ENCODE measurements around the gene LRRN4CL. TPM values are rescaled to one million over a fixed set of nuclear protein-coding genes. Genes with fewer than 3 reads are reported as not detected.

The LRRN4CL gene
- total and polyA plus RNA-seq, 9 of the 15 experiments (the other 6 are each of a cell fraction or from before 2014, with no cell fraction given), result 0.03 to 0.11 (median 0.05) TPM; not detected in 4

GRCh38 chr11:62687508-62688396 lies 1.6 kb downstream of the LRRN4CL start:
- Histone ChIP-seq H3K79me2 (ENCODE audit: control insufficient read depth, insufficient read depth, low read length) (no peaks in the 10 kb centered on the region), H3K9me3 (replicated peaks; ENCODE audit: control insufficient read depth, insufficient read depth, low read depth, low read length) (no peaks in the 10 kb centered on the region), H2AFZ (ENCODE audit: low read depth, low read length) (no peak overlapping the region), H3K9me1 (ENCODE audit: control insufficient read depth, insufficient read depth, low read length) (no peaks in the 10 kb centered on the region), H3K9ac (ENCODE audit: insufficient read depth in 1 of 2, low read depth in 2 of 2, low read length in 2 of 2) (peak overlapping the region in 1 of 2 experiments; percentile 72; a peak in 2 of 4 replicates), H4K20me1 (replicated peaks; ENCODE audit: control insufficient read depth, insufficient read depth, low read length) (no peaks in the 10 kb centered on the region), H3K4me3 (no peak overlapping the region), H3K4me2 (ENCODE audit: insufficient read depth, low read length) (no peak overlapping the region), H3K4me1 (replicated peaks in 1 of 2; ENCODE audit: control insufficient read depth in 2 of 2, insufficient read depth in 2 of 2, low read length in 2 of 2) (peaks cover under 1 to 16% of the 10 kb centered on the region in 2 experiments; a peak in 3 of 5 replicates), H3K36me3 (ENCODE audit: control insufficient read depth, insufficient read depth, low read length) (peaks cover 25% of the 10 kb centered on the region; the same call in 2 of the 3 replicates), H3K27ac (ENCODE audit: extremely low read depth, low read depth, low read length) (no peak overlapping the region), H3K27me3 (ENCODE audit: control insufficient read depth in 2 of 2, insufficient read depth in 2 of 2, low read length in 2 of 2) (no peaks in the 10 kb centered on the region)
- DNase-seq (ENCODE audit: extremely low read depth in 1 of 4, low spot score in 3 of 4) (no peak), FAIRE-seq (no peak), ATAC-seq (no peak; the same call in 2 of the 3 replicates)
- intact Hi-C loops (cut with micrococcal nuclease) (no loop called here), in situ Hi-C loops (cut with MboI) (no loop called here)
- BruUV-seq (replicated peaks), result no TSS peak
- ChIA-PET CTCF (ENCODE audit: low intra/inter-chr PET ratio) (no interaction called here), POLR2A (interaction anchor here (0.7 to 1.9 kb wide), 3 partner anchors 7 to 16 kb away, joined by 3 to 11 read pairs (median 3); partner anchors contain the start of gene UQCC3)
- WGBS (ENCODE audit: insufficient coverage, low coverage, missing lambda C conversion rate), result 86% methylated on average over 30 of the region's 74 CpGs
- no peak for TF ChIP-seq PTRF (tag; IDR thresholded peaks at IDR 0.05)
- TF ChIP-seq IFI16 (CRISPR knock-in tag; IDR thresholded peaks at IDR 0.05), result no peak
- TF ChIP-seq SMARCB1 (IDR thresholded peaks at IDR 0.05; ENCODE audit: insufficient read length, low read depth), result no peak
- no peak for TF ChIP-seq POLR2A (conservative IDR thresholded peaks at IDR 0.05)
- TF ChIP-seq HNRNPL (IDR thresholded peaks at IDR 0.05; ENCODE audit: low read depth, low read length), result peak; percentile 44; the same call in 1 of the 2 replicates
- no peak for TF ChIP-seq ZNF395 (CRISPR knock-in tag; IDR thresholded peaks at IDR 0.05)
- TF ChIP-seq HMGN3 (IDR thresholded peaks at IDR 0.05; ENCODE audit: borderline replicate concordance, extremely low read depth, insufficient read length, low read depth, low read length), result no peak
- TF ChIP-seq SAFB2 (IDR thresholded peaks at IDR 0.05; ENCODE audit: borderline replicate concordance, low read depth, low read length, severe bottlenecking), result no peak
- TF ChIP-seq SNIP1 (IDR thresholded peaks at IDR 0.05; ENCODE audit: low read depth), result no peak
- TF ChIP-seq ZBTB33 (CRISPR knock-in tag; IDR thresholded peaks at IDR 0.05), result peak; percentile 86
- 0 out of 2 replicates have a peak, but pooled peaks have one; percentile 16 for TF ChIP-seq GABPB1 (CRISPR knock-in tag; IDR thresholded peaks at IDR 0.05)
- TF ChIP-seq ZNF592 (IDR thresholded peaks at IDR 0.05), result no peak
- no peak for TF ChIP-seq MCM3 (IDR thresholded peaks at IDR 0.05)
- TF ChIP-seq POLR2G (IDR thresholded peaks at IDR 0.05; ENCODE audit: low read depth, low read length), result peak; percentile 69

All from K562 (cell line).